Bronchial epithelial cell (primary cell): ENCODE results near the gene CTTNBP2NL. TPM values are rescaled to one million over a fixed set of nuclear protein-coding genes. Genes with fewer than 3 reads are reported as not detected.

ENCODE experiments used
- DNase-seq: peaks from one replicate; pipeline ENCODE4 v3.0.0-alpha.2; 2010; ENCODE audit warnings: low read depth
- FAIRE-seq: peaks from 2 replicates; lab custom pipeline; 2011; peaks lifted over from hg19 to GRCh38; lab: Jason Lieb, UNC
- H3K27me3 ChIP-seq: 2 replicates; pipeline ENCODE4 v1.5.1; 2011; ENCODE audit warnings: low read length; ENCODE audit not compliant: control insufficient read depth, insufficient read depth
- H3K36me3 ChIP-seq: 2 replicates; pipeline ENCODE4 v1.5.1; 2011; ENCODE audit warnings: low read length; ENCODE audit not compliant: control insufficient read depth, insufficient read depth
- H3K4me3 ChIP-seq: 2 replicates; pipeline ENCODE4 v1.5.1; 2011; ENCODE audit warnings: mild to moderate bottlenecking, low read depth, low read length, control low read depth
- CTCF ChIP-seq: IDR thresholded peaks from 2 replicates; pipeline ENCODE4 v1.5.1; 2011; ENCODE audit warnings: mild to moderate bottlenecking, moderate library complexity, low read length, control low read depth, inconsistent platforms; ENCODE audit not compliant: insufficient read depth, severe bottlenecking
- total RNA-seq: library from RNA; depleted of rRNA; stranded (reverse); fragments of >200 nt; gene quantifications from 2 replicates; pipeline ENCODE4 v1.2.1, GENCODE V29; 2014

Gene CTTNBP2NL
- total RNA-seq, 1 donor from 2014 or later: 5.3 TPM

GRCh38 chr1:112493351-112493750, 97.3 kb downstream of the CTTNBP2NL start:
- H3K4me3 ChIP-seq: no peak overlapping the region
- DNase-seq (no peak), FAIRE-seq (no peak)
- no peaks in the 10 kb centered on the region for H3K27me3 ChIP-seq
- no peak for TF ChIP-seq CTCF
- no peaks in the 10 kb centered on the region for H3K36me3 ChIP-seq

DNA sequence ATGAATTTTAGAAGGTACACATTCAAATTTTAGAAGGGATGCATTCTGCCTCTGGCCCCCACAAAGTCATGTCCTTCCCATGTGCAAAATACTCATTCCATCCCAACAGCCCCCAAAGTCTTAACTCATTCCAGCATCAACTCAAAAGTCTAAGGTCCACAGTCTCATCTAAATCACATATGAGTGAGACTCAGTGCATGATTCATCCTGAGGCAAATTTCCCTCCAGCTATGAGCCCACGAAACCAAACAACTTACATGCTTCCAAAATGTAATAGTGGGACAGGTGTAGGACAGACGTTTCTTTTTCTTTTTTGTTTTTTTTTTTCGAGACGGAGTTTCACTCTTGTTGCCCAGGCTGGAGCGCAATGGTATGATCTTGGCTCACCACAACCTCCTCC, 100.3 kb downstream of the CTTNBP2NL start:
- FAIRE-seq: no peak
- Histone ChIP-seq H3K36me3 (no peaks in the 10 kb centered on the region), H3K27me3 (no peaks in the 10 kb centered on the region), H3K4me3 (no peak overlapping the region)
- TF ChIP-seq CTCF: no peak
- DNase-seq: peak; percentile 25

DNA sequence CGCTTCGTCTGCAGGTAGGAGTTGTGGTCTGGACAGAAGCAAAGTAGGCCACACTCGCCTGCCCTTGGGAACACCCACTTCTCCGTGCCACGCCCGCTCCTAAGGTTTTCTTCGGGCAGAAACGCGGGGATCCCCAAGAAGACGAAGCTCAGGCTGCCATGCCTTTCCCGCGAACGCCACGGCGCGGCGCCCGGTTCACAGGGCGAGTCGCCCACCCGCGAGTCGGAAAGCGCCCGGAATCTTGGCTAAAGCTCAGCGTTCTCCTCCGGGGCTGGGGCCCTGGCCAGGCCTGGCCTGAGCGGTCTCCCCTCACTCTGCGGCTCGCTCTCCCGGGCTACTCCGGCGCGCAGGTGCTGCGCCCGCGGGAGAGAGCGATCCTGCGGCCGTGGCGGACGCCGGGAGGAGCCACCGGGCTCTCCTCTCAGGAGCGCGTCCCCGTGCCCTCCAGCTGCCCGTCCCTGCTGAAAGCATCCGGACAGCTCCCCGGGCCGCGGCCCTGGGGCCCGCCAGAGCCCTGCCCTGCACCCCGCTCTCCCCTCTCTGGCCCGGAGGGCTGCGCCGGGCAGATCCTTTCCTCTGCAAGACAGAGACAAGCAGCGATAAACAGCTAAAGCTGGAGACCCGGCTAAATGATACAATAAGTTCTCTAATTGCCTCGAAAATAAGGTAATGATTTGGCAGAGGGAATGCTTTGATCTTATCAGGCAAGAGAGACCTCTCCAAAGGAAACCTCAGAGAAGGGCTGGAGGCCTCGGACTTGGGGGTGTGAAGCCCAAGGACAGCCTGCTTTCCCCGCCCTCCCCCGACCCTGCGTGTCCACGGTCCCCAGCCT, 106.0 kb downstream of the CTTNBP2NL start:
- peak; percentile 56 for DNase-seq
- FAIRE-seq: no peak

GRCh38 chr1:112502826-112503225, 106.8 kb downstream of the CTTNBP2NL start:
- H3K36me3 ChIP-seq: no peaks in the 10 kb centered on the region
- no peak overlapping the region for H3K4me3 ChIP-seq
- FAIRE-seq (no peak), DNase-seq (no peak)
- TF ChIP-seq CTCF: no peak
- H3K27me3 ChIP-seq: peaks cover 8% of the 10 kb centered on the region

More for the DNA sequence above, 106.0 kb downstream of the CTTNBP2NL start:
- Histone ChIP-seq H3K27me3 (peaks cover 8% of the 10 kb centered on the region), H3K4me3 (peak overlapping the region; percentile 45), H3K36me3 (no peaks in the 10 kb centered on the region)
- peak; percentile 93 for TF ChIP-seq CTCF

- no peak for FAIRE-seq
- peaks cover 10% of the 10 kb centered on the region for H3K27me3 ChIP-seq
Observed at GRCh38 chr1:112504001-112504660, 108.1 kb downstream of the CTTNBP2NL start.

More at GRCh38 chr1:112504001-112504660, 108.1 kb downstream of the CTTNBP2NL start:
- Histone ChIP-seq H3K36me3 (no peaks in the 10 kb centered on the region), H3K4me3 (no peak overlapping the region)
- no peak for DNase-seq
- no peak for TF ChIP-seq CTCF
